HG02642 (cell line): ENCODE results near the gene GTF2H4.

ENCODE experiments used
- ATAC-seq: cut with Tn5 transposase; IDR thresholded peaks from one replicate; pipeline ENCODE4 v1.9.1; 2021; ENCODE audit warnings: mild to moderate bottlenecking; ENCODE audit not compliant: unreplicated experiment, poor library complexity

Gene GTF2H4

DNA sequence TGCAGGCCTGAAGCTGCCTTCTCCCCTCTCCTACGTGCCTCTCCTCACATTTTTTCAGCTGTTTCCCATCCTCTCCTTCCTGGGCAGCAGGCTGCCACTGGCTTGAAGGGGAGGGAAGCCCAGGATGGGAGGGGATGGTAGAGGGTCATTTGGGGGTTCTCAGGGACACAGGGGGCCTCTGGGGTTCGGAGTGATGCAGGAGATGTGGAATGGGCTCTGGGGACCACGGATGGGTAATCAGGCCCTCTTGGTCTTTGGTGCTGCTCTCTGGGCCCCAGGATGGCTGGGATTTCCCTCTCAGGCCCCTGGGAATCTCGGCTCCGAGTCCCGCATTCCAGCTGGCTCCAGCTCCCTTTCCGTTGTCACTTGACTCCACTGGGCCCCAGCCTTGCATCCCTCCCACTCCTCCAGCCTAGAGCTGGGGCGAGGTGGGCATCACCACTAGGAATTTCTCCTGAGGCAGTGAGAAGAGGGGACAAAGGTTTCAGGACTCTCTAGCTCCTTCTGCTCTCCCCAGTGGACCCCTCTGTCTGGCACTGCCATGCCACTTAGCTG lies 25.7 kb upstream of the GTF2H4 start:
- ATAC-seq = no peak

DNA sequence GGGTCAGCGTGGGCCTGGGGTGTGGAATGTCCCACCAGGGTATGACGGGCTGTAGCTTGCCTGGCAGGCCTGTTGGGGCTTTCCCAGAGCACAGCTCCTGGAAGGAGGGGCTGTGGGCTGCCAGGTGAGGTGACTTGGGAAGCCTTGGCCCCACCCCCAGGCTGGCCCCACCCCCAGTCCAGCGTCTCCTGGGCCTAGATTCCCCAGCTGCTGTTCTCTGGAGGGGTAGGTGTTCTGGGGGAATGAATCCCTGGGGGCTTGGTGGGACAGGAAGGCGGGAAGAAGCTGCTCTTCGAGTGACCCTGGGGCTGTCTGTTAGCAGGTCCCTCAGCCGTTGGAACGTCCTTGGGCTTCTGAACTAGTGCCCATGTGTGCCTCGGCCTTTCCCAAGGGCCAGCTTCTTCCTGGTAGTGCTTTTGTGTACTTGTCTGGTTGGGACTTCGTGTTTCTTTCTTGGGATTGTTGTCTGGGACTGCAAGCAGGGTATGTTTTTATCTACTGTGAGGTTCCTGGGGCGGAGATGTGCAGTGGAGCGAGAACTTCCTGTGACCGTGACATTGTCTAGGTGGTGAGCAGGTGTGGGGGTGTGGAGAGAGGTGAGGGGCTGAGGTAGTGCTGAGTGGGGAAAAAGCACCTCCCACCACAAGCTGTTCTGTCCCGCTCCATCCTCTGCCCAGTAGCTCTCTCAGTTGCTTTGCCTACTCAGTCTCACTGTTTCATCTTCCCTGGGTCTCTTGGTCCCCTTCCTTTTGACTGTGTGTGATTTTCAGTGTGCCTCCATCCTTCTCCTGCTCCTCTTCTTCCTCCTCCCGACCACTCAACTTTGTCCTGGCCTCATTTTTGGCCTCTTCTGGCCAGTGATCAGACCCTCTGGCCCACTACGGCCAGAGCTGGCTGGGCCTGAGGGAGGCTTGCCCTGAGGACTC lies 25.0 kb upstream of the GTF2H4 start:
- no peak for ATAC-seq

DNA sequence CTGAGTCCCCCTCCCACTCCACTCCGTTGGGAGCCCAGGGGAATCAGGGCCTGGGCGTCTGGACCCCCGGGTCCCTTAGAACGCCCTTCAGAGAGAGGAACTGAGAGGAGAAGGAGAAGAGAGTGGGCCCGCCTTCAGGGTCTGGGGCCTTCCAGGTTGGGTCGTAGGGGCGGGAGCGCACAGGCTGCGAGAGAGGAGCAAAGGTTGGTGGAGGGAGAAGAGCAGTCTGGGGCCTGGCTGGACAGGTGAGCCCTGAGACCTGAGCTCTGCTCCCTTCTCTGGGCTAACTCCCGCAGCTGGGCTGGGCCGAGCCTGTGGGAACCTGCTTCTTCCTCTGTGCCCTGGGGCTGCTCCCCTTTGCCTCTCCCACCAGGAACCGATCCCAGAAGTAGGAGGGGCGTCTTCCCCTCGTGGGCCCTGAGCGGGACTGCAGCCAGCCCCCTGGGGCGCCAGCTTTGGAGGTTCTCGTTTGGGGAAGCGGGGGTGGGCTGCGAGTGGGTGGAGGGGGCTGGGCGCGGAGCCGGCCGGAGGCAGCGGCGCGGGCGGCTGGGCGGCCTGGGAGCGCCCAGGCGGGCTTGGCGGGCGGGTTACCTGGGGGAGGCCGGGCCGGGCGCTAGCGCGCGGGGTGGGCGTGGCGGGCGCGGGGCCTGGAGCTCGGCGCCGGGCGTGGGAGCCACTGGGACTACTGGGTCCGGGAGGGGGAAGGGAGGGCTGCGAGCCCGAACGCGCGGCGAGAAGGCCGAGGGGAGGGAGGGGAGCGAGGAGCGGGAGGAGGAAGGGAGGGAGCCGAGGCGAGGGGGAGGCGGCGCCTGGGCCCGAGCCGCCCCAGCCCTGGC lies 24.1 kb upstream of the GTF2H4 start, which contains the start of gene DDR1:
DDR1 (plus strand) TSS at position 835 of the 836 bp plus-strand sequence. CDS start 4,211 bp downstream, outside the sequence.
- peak; percentile 43 for ATAC-seq

DNA sequence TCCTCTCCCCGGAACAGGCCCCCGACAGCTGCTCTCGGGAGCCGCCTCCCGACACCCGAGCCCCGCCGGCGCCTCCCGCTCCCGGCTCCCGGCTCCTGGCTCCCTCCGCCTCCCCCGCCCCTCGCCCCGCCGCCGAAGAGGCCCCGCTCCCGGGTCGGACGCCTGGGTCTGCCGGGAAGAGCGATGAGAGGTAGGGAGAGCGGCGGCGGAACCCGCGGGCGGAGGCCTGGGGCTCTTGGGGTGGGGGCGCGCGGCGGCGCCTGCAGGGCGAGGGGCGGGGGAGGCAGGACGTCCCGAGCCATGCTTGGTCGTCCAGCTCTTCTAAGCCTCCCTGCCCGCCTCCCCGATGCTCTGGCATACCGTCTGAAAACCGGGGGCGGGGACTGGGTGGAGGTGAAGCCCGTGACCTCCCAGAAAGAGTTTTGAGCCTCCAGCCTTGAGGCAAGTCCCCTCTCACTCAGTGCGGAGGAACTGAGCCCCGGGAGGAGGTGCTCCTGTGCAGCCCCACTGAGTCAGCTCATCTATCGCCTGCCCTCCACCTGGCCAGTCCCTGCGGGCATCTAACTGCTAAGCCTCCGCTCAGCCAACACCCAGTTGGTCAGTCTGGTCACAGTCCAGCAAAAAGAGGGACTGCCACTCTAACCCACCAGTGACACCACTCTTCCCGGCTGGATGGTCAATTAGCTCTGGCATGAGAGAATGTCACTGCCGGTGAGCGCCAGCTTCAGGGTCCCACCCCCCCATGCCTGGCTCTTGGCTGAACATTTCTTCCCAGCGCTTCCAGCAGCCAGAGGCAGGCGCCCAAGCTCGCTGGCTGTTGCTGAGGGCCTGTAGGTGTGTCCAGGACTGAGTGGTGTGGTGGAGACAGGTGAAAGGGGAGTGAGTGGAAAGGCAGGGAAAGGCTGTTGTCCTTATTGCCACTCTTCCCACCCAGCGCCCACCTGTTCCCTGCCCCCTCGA lies 23.2 kb upstream of the GTF2H4 start:
- ATAC-seq = peak; percentile 24

DNA sequence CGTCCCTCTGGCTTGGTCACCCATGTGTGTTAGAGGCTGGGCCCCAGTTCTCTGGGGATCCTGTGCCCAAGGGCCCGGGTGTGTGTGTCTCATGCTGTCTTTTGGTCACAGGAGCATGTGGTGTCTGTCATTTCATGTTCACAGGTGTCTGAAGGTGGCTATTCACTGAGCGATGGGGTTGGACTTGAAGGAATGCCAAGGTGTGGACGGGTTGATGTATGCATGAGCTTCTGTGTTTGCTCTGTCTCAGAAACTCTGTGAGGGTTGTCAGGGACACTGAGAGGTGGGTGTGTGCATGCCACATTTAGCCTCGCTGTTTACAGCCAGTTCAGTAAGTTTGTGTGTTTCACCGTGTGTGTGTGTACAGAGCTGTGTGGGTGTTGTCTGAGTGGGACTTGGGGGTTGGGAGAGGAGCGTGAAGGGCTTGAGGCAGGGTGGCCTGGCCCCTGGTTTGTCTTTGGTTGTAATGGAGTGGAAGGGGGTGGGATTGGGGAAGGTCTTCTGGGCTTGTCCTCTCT lies 22.5 kb upstream of the GTF2H4 start:
- ATAC-seq = no peak

DNA sequence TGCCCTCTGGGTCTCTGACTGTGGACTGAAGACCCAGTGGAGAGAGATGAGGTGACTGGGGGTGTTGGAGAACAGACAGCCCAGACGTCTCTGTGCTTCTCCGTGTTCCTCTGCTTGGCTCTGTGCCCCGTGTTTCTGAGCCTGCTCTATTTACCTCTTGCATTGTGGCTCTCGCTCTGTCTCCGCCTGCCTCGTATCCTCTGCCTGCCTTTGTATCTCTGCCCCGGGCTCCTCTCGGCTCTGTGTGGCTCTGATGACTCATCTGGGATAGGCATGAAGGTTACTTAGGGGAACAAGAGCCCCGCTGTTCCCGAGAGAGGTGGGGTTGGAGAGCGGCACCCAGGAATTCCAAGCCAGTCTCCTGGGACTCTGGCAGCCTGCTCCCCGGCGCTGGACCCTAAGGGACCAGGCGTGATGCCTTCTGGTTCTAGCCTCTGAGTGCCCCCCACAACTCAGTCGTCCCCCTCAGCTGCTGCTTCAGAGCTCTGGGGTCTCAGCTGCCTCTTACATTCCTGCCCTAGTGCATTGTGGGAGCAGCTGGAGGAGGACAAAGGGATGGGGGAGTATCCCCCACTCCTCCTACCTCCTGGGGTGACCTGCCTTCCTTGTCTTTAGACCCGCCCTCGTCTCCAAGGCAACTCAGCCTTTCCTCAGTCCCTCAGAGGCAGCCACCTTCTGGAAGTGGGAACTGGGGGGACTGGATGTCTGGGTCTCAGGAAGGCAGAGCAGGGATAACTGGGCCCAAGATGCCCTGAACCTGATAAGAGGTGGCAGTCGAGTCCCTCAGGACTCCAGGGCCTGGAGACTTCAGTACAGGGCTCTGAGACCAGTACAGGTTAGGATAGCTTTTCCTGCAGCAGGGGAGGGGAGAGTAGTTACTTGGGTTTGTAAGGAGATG lies 21.8 kb upstream of the GTF2H4 start:
- ATAC-seq = no peak

DNA sequence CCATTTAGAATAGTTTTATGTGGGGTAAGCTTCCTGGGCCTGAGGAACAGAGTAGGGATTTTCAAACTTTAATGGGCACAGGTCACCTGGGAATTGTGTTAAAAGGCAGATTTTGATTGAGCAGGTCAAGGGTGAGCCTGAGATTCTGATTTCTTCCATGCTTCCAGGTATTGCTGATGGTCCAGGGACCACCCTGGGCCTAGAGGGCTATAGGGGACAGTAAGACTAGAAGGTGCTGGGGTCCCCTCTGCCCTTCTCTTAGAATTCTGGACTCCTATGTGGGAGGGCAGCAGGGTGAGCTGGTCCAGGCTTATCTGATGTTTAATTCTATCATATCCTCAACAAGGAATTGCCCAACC lies 21.1 kb upstream of the GTF2H4 start:
- no peak for ATAC-seq

DNA sequence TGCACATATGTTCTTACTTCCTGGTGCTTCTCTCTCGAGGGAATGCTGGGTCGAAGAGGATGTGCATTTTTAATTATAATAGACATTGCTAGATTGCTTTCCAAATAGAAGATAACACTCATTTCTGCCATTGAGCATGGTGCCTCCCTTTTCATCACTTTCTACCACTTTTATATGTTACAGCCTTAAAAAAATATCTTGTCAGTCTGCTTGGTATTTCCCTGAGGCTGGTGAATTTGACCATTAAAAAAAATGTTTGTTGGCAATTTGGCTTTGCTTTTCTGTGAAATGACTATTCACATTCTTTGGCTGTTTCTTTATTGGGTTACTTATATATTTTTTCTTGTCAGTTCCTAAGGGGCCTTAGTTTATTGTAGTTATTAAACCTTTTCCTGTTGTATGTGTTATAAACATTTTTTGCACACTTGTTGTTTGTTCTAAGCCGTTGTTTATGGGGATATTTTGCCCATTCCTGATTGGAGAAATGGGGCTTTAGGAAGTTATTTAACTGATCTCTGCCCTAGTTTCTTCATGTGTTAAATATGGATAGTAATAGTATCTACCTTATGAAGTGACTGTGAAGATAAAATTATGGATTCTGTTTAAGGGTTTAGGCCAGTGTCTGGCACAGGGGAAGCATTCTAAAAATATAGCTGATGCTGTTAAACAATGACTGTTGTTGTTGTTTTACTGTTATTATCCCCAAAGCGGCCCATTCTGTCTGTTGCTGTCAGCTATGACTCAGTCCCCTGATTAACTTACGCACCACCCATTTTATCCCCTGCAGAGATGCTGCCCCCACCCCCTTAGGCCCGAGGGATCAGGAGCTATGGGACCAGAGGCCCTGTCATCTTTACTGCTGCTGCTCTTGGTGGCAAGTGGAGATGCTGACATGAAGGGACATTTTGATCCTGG lies 19.8 kb upstream of the GTF2H4 start:
- no peak for ATAC-seq

DNA sequence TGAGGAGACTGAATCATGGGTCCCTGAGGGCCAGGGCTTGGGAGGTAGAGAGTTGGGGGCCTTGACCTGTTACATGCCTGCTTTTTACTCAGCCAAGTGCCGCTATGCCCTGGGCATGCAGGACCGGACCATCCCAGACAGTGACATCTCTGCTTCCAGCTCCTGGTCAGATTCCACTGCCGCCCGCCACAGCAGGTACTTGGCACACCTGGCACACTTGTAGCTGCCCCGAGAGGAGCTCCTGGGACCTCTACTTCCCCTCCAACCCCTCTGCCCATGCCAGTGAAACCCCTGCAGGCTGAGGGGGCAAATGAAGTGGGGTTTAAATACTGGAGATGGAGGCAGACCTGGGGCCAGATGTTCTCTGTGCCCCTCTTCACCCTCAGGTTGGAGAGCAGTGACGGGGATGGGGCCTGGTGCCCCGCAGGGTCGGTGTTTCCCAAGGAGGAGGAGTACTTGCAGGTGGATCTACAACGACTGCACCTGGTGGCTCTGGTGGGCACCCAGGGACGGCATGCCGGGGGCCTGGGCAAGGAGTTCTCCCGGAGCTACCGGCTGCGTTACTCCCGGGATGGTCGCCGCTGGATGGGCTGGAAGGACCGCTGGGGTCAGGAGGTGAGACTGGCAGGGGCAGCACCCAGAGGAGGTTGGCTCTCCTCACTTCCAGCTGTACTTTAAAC lies 19.1 kb upstream of the GTF2H4 start:
- ATAC-seq = no peak

DNA sequence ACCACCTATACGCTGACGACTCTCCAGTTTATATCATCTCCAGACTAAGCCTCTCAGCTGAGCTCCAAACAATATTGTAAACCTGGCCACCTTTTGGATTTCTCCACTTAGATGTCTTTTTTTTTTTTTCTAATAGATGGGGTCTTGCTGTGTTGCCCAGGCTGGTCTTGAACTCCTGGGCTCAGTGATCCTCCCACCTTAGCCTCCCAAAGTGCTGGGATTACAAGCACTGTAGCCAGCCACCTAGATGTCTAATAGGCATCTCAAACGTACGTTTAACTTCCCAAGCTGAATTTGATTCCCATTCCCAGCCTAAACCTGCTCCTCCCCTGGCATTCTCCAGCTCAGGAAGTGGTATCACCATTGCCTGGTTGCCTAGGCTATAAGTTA lies 18.5 kb upstream of the GTF2H4 start:
- no peak for ATAC-seq

DNA sequence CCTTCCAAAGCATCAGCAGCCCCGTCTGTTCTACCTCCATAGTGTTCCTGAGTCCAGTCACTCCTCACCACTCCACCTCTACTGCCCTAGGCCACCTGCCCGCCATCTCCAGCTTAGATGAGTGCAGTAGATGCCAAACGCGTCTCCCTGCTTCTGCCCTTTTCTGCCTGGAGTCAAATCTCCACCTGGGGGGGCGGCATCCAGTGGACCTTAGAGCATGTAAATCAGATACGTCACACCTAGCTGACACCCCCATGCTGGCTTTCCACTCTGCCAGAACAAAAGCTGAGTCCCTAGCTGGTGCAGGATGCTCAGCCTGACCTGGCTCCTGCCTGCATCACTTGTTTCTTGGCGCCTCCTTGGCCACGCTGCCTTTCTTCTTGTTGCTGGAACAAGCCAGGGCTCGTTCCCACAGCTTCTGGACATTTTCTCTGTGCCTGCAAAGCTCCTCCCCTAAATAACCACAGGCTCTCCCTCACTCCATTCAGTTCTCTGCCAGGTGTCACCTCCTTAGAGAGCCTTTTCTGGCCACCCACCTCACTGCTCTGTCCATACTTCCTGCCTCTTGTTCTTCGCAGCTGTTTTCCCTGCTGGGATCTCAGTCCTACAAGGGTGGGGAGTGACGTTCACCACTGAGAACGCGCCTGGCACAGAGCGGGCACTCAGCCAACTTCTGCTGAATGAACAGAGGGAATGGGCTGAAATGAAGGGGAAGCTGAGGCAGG lies 17.9 kb upstream of the GTF2H4 start:
- no peak for ATAC-seq

DNA sequence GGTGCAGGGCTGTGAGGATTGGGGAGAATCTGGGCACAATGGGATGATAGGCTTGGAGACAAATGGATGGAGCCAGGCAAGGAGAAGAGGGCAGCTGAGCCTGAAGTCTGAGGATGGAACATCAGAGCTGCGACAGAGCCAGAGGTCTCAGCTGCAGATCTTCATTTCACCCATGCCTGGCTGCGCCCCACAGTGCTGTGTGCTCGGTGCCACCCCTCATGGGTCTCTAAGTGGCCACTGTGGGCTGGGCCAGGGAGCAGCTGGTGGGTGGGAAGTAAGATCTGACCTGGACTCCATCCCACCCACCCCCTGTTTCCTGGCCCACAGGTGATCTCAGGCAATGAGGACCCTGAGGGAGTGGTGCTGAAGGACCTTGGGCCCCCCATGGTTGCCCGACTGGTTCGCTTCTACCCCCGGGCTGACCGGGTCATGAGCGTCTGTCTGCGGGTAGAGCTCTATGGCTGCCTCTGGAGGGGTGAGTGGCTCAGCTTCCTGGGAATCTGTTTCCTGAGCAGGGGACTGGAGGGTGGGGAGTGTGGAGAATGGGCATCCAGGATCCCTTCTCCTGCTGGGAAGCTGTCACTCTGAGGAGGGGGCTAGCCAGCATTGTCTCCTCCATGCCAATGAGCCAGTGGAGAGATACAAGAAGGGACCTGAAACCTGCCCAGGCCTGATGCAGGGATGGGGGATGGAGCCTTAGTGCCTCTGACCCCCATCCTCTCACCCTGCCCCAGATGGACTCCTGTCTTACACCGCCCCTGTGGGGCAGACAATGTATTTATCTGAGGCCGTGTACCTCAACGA lies 17.2 kb upstream of the GTF2H4 start:
- no peak for ATAC-seq

DNA sequence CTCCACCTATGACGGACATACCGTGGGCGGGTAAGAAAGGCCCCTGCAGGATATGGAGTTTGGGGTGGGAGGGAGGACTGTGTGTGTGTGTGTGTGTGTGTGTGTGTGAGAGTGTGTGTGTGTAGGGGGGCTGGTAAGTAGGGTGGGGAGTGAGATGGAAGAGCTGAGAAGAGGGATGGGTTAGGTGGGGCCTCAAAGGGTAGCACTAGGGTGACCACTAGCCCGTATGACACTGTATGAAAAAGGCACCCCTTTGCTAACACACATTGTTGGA lies 16.6 kb upstream of the GTF2H4 start:
- ATAC-seq = no peak

DNA sequence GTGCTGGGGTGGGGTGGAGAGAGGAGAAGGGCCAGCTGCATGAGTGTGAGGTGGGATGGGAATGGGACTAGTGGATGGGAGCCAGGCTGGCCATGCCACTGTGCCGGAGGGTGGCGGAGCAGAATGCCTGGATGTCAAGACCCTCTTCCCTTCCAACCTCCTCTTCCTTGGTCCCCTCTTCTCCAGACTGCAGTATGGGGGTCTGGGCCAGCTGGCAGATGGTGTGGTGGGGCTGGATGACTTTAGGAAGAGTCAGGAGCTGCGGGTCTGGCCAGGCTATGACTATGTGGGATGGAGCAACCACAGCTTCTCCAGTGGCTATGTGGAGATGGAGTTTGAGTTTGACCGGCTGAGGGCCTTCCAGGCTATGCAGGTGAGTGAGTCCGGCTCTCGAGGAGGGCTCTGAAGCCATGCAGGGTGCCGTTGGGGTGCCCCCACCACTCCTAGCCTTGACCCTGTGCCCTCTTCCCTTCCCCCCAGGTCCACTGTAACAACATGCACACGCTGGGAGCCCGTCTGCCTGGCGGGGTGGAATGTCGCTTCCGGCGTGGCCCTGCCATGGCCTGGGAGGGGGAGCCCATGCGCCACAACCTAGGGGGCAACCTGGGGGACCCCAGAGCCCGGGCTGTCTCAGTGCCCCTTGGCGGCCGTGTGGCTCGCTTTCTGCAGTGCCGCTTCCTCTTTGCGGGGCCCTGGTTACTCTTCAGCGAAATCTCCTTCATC lies 16.0 kb upstream of the GTF2H4 start:
- no peak for ATAC-seq

DNA sequence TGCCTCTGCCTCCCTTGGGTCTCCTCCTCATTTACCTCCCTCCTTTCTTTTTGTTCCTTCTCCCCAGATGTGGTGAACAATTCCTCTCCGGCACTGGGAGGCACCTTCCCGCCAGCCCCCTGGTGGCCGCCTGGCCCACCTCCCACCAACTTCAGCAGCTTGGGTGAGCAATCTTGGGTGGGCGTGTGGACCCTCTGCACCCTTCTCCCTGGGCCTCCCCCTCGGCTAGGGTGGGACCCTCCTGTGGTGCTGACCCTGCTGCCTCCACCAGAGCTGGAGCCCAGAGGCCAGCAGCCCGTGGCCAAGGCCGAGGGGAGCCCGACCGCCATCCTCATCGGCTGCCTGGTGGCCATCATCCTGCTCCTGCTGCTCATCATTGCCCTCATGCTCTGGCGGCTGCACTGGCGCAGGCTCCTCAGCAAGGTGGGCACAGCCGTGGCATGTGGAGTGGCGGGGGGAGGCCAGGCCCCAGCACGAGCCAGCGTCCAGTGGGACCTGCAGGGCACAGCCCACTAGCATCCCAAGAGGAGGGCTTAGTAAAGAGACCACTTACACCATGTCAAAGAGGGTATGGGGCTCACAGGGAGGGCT lies 14.9 kb upstream of the GTF2H4 start:
- ATAC-seq = no peak
